GM11168 (cell line): Measurements from ENCODE around the gene POT1.

ENCODE experiments used
- in situ Hi-C: fragments of 300-500 bp; cut with MboI; formaldehyde crosslinking; loops from one replicate; pipeline ENCODE4 v1.12.0; 2022; ENCODE audit warnings: low sequenced_read_pairs; ENCODE audit not compliant: unreplicated experiment

POT1 gene

DNA sequence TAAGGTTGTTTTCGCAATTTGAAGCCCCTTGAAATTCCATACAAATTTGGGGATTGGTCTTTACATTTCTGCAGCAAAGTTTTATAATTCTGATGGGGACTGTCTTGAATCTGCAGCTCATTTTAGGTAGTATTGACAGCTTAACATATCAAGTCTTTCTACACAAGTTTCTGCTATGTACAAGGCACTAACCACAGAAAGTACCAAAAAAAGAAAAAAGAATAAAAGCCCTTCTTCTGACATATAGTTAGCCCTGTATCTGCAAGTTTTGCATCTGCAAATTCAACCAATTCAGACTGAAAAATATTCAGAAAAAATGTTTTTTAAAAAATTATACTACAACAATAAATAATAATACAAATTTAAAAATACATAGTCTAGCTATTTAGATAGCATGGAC lies 15.3 kb downstream of the POT1 start:
- in situ Hi-C loops = no loop called here

DNA sequence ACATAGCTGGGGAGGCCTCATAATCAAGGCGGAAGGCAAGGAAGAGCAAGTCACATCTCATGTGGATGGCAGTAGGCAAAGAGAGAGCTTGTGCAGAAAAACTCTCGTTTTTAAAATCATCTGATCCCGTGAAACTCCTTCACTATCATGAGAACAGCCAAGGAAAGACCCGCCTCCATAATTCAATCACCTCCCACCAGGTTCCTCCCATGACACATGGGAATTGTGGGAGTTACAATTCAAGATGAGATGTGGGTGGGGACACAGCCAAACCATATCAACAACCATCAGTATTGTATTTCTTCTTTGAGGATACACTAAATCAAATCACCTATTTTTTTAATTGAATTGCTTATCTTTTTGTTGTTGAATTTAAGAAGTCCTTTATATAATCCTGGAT lies 16.7 kb downstream of the POT1 start:
- in situ Hi-C loops = no loop called here

DNA sequence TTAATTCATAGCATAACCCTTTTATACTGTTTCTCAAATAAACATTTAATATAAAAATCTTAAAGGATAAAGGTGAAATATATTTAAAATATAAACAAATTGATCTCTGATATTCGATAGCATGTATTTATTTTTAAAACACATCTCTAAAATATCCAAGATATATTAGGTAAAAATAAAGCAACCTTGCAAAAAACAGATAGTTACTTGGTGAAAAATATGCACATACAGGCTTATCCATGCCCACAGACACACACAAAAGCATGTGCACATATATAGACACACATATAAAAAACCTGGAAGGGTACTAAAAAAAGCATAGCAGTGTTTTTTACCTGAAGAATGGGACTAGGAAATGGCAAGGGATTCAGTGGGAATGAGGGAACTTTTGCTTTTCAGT lies 19.8 kb downstream of the POT1 start:
- in situ Hi-C loops = no loop called here

DNA sequence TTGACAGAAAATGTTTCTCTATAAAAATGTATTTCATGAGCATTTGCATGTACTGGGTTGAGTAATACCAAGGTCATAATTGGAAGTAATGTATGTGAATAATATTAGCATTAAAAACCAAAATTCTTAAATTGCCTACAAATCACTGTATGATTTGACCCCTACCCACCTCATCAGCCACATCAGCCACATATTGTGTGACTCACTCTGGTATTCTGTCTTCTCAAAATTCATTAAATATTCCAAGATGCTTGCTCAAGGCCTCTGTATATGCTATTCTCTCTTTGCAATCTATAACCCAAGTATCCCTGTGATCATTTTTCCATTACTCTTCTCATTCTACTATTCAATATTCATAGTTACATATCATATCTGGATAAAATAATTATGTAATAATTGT lies 21.4 kb downstream of the POT1 start:
- in situ Hi-C loops = no loop called here

DNA sequence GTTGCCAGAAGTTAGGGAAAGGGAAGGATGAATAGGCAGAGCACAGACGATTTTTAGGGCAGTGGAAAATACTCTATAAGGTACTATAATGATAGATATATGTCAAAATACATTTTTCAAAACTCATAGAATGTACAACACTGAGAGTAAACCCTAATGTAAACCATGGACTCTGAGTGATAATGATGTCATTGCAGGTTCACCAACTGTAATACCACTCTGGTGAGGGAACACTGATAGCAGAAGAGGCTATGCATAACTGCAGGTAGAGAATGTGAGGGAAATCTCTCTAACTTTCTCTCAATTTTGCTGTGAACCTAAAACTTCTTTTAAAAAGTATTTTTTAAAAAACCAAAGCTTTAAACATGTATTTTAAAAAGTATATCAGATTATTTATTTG lies 22.1 kb downstream of the POT1 start:
- in situ Hi-C loops = no loop called here

DNA sequence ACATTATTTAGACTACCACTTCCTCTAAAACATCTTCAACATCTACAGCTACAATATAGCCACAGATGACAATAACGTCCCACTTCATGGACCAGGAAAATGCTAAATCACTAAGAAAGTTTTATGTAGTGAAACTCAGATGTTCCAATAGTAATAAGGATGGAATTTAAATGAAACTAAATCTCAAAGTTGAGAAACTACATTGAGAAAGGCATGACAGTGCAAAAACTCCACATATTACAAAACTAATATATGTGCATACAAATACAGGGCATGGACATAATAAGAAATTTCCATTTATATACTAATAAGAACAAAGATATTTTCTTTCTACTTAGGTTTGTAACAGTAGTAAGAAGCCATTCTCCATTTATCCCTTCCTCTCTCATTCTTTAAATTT lies 31.1 kb downstream of the POT1 start:
- in situ Hi-C loops = no loop called here

DNA sequence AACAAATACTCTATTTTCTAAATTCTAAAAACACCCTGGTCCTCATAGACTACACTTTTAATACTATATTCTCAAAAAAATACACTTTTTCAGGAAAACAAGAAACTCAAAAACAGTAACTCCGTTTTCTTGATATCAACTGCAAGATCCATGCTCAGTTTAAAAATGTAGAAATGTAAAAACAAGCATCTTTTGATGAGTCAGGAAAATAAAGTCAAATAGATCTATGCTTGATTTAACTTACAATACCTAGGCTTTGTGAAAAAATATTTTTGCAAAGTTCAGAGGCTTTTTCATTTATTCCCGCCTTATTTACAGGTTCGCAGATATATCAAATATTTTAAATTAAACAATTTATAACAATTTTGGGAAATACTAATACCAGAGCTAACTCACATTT lies 33.6 kb downstream of the POT1 start:
- in situ Hi-C loops = no loop called here

DNA sequence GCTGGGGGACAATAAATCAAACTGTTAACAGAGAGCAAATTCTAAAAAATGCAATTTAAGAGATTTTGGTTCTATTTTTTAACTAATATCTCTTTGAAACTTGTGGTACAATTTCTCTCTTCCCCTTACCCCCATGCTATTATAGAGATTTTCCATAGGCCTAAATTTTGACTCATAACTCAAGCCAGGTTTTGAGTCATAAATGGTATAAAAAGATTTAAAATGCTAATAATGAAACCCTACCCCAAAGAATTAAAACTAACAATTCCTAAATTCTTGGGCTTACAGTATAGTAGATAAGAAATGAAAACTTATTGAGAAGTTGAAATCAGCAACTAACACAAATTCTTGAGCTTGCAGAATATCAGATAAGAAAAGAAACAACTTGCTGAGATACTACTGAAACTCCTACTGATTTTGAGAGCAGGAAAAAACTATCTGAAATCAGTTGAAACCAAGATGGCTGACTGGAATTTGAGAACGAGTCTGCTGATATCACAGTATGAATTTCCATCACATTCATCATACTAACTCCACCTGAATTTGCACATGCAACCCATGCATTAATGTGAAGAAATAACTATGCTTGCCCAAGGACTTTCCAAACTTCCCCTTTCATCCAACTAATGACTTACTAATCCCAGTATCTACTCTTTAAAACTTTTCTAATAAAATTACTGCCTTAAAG lies 36.3 kb downstream of the POT1 start:
- in situ Hi-C loops = no loop called here

DNA sequence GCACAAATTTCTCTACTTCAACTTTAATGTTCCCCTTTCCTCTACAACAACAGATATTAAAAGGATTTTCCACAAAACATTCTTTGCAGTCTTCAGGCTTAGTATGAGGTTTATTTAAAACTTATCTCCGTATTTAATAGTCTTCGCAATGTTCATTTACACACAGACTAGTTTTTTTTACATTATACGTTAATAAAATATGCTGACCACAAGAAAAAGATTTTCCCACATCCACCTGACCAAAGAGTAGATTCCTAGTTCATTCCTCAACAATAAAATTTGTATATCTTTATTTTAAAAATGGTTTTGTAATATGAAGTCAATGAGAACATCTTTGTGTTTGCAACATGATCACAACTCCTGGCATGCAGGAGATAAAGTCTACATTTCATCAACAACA lies 42.4 kb downstream of the POT1 start:
- in situ Hi-C loops = no loop called here

DNA sequence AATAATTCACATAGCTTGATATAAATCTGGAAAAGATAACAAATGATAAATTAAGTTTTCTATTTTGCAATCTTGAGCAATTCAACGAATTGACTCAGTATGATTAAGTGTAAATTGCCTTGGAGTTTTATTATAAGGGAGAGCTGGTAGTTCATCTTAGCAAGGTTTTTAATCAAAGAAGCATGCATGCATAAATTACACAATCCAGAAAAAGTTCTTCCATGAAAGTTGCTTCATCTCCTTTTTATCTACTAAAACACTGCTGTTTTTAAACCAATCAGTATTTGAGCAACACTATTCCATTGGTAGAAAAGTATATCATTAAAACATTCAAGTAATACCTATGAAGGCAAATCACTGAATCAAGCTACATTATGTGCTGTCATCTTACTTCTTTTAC lies 47.6 kb downstream of the POT1 start:
- in situ Hi-C loops = no loop called here

DNA sequence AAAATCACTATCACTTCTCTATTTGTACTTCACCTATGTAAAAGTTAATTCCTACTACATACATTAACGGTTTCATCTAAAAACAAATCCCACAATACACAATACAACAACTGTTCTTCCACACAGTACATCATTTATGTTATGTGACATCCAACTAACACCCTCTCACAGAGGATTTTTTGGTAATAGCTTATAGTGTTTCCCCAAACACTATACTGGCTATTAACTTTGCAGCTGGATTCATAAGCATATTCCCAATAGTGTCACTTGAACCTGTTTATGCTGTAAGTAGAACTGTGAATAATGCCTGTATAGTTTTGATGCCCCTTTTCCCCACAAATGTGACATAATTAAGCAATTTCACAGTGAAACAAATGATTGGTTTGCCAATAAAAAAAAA lies 49.9 kb downstream of the POT1 start:
- in situ Hi-C loops = no loop called here

DNA sequence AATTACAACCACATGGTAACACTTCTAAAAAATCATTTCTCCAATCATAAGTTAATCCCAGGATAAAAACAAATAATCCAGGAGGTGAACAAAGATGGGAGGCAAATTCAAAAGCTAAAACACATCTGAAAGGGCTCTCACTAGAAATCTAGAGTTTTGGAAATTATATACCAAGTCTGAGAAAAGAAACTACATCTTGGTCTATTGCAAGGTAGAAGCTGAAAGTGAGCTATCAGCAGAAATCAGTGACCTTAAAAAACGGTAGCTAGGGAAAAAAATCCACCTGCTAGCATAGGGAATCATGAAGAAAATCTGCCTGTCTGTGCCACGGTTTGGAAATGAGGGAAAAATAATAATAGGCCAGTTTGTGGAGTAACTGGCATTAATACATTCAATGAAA lies 50.5 kb downstream of the POT1 start:
- in situ Hi-C loops = no loop called here

DNA sequence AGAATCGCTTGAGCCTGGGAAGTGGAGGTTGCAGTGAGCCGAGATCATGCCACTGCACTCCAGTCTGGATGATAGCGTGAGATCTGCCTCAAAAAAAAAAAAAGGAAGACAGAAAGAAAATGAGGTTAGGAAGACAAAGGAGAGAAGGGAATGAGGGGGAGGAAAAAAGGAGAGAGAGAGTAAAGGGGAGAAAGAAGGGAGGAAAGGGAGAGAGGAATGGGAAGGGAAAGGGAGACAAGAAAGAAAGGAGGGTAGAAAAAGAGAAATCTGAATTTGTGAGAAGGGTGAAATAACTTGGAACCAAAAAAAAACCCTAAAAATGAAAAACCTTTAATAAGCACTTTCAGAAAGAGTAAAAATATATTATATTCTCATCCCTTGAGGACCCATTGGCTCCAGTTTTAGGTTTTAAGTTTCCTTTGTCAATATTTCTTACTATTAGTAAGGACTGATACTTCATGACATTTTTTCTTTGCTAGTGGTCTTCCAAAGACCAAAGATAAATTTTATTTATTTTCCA lies 54.9 kb downstream of the POT1 start:
- in situ Hi-C loops = no loop called here

DNA sequence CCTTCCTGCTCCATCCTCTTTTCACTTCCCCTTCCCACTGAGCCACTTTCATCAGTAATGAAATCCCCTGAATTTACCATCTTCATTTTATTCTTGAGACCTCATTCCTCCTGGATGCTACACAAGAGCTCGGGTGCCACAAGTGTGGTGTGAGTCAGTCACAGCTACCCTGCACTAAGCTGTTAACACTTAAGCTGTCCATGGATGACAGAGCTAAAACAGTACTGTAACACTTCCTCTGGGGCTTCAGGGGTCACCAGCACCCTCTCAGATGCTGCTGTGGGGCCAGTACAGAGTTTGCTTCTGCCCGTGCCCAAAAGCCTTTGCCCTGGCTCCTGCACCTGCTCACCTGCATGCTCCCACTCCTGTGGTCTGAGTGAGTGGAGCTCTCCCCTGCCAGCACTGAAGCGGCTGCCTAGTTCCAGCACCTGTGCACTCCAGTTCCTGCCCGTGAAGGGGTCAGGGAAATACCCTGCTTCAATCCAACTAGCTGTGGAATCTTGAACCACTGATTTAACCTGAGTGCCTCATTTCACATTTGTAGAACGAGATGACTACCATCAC lies 71.9 kb downstream of the POT1 start:
- in situ Hi-C loops = no loop called here

DNA sequence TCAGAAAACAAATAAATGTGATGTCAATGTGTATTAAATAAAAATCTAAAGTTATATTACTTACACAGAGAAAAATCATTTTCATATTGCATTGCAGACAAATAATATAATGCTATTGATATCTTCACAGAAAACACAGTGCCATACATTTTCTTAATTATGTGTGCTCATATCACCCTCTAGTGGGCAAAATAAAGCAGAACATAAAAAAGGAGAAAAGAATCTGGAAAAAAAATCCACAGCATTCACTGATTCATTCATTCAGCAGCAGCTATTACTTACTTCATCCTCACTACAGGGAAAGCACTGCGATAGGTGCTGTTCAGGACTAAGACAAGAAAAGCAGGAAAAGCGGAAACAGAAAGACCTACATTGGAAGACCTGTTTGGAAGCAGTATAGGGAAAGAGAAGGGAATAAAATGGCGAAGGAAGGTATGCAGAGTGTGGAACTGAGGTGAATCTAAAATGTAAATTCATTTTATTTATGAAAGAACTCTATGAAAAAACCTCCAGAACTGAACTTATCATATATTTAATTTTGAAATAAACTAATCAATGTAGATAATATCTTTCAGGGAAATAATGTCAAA lies 73.2 kb downstream of the POT1 start:
- in situ Hi-C loops = no loop called here

DNA sequence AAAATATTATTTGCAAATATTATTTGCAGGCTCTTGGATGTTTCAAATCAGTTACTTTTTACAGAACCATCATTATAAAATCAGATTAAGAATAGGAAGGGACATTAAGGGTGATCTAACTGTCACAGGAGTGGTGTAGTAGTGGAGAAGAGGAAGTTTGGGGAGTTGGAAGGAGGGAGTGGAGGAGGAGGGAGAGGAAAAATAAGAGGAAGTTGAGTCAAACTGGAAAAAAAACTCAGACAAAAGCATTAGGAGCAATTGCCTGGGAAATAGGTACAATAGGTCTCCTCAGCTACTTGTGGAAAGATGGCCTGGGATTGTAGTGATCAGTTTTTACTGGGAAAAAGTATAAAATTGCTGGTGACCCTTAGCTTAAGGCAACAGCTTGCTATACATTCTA lies 86.3 kb downstream of the POT1 start:
- in situ Hi-C loops = no loop called here

DNA sequence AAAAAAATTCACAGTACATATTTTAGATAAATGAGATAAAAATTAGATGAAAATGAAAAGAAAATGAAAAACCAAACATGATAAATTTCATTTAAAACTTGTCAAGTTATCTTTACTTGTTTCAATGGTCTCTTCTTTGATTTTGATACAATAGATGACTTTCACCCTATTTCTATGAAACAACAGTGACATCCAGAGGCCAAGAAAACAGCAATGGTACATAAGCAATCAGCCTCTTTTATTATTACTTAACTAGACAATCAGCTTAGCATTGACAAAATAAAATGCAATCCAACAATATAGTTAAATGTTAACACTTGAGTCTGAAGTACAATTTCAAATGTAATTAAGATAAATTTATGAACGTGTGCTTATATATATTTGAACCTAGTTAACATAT lies 89.2 kb downstream of the POT1 start:
- in situ Hi-C loops = no loop called here

DNA sequence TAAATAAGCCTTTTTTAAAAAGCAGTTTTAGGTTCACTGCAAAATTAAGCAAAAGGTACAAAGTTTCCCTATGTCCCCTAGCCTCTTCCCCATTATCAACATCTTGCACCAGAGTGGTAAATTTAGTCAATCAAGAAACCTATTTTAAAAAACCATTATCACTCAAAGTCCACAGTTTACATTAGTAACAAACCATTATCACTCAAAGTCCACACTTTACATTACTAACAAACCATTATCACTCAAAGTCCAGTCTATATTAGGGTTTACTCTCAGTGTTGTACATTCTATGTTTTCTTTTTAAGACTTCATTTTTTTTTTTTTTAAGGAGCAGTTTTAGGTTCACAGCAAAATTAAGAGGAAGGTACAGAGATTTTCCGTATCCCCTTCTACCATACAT lies 89.9 kb downstream of the POT1 start:
- in situ Hi-C loops = no loop called here

DNA sequence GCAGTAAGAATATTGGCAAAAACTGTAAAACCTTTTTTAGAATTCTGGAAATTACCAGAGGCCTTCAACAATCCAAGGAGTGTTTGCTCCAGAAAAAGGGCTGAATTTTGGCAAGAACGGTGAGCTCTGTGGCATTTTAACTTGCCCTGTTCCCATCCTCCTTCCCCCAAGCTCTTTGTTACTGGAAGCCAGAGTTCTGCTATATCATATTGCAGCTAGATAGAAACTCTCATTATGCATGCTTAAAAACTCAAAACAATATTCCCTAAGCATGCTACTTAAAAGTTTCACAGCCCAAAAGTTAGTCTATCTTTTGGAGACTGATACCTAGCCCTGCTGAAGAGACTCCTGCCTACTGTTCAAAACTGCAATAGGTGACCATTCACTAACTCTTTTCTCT lies 93.5 kb downstream of the POT1 start:
- in situ Hi-C loops = no loop called here

DNA sequence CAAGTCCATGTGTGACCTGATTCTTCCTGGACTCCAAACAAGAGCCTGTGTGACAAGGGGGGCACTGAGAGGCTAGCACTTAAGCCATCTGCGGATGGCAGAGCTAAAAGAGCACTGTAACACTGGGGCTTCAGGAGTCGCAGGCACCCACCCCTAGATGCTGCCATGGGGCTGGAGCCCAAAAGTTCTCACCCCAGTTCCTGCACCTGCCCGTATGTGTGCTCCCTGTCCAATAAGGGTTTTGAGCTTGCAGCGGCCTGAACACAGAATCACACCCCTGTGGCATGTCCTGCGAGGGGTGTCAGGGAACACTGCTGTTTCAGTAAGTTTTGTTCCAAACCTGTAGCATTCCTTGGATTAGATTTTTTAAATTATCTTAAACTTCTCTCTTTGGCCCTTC lies 110.8 kb downstream of the POT1 start:
- in situ Hi-C loops = no loop called here

DNA sequence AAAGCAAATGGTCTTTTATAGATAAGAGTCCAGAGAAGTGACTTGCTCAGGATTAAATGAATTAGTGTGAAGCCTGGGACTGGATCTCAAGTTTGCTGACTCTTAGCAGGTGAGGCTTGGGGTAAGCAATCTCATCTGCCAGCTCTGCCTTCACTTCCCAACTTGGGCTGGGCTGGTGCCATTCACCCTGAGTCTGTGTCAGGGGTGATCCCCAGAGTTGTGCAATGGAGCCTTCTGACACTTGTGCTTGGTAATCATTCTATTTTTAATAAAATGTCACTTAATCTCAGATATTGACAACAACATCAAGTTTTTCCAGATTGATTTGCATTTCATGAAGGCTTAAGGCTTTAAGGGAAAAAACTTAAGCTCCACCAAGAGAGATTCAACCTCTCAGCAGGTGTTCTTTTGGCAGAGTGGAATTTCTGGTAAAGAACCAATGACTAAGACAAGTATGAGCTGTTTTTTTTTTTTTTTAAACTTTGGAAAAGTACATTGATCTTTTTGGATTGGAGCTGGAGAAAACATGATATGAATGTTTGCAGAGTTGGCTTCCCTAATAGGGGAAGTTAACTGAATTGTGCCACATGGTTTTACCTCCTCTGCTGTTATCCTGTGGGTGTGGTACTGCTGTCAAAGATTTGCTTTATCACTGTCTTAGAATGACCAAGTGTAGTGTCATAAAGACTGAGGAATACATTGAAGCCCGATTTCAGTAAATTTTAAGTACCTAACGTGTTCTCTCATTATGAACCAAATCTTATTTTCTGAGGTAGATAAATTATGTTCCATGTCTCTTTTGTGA lies 115.4 kb downstream of the POT1 start:
- in situ Hi-C loops = no loop called here
